Natural killer cell (primary cell): ENCODE results near the gene BASP1. TPM values are rescaled to one million over a fixed set of nuclear protein-coding genes. Genes with fewer than 3 reads are reported as not detected.
"Not testable (repeated sequence)": the region's sequence is repeated elsewhere in the genome, so short reads cannot be mapped to it uniquely, and the experiment has no call there.

ENCODE experiments used
- ATAC-seq, 3 donors: fragments of 150-1000 bp in 2 of 3; fragments of 200-7000 bp in 1 of 3; cut with Tn5 transposase; 1 replicate in 1 of 3; 2 replicates in 2 of 3; pipeline ENCODE4 v1.10.0; 2021; ENCODE audit warnings: mild to moderate bottlenecking in 2 of 3, moderate library complexity in 2 of 3
- DNase-seq, 2 donors: peaks; one replicate each; pipeline versions ENCODE4 v3.0.0 to v3.0.0-alpha.2; 2013 to 2021; ENCODE audit warnings: mixed read lengths in 1 of 2
- H3K27ac ChIP-seq: one replicate; pipeline ENCODE4 v1.5.1; 2013; ENCODE audit warnings: mild to moderate bottlenecking, low read length
- H3K27me3 ChIP-seq: one replicate; pipeline ENCODE4 v1.6.1; 2013; ENCODE audit warnings: low read length; ENCODE audit not compliant: control insufficient read depth, insufficient read depth
- H3K36me3 ChIP-seq: one replicate; pipeline ENCODE4 v1.6.1; 2013; ENCODE audit warnings: low read length; ENCODE audit not compliant: control insufficient read depth, insufficient read depth
- H3K4me1 ChIP-seq: one replicate; pipeline ENCODE4 v1.6.1; 2013; ENCODE audit warnings: low read length; ENCODE audit not compliant: control insufficient read depth, insufficient read depth
- H3K4me3 ChIP-seq: one replicate; pipeline ENCODE4 v1.5.1; 2013; ENCODE audit warnings: low read length
- H3K9me3 ChIP-seq: one replicate; pipeline ENCODE4 v1.6.1; 2013; ENCODE audit warnings: low read length; ENCODE audit not compliant: control insufficient read depth, insufficient read depth
- H3K27ac Mint-ChIP-seq, 2 donors: one replicate each; pipeline ENCODE4 v1.8.0; 2022; ENCODE audit warnings: mild to moderate bottlenecking in 2 of 2, mixed read lengths in 2 of 2, moderate library complexity in 1 of 2
- H3K27me3 Mint-ChIP-seq, 2 donors: one replicate each; pipeline ENCODE4 v1.8.0; 2022; ENCODE audit warnings: low read depth in 2 of 2, mixed read lengths in 2 of 2
- H3K36me3 Mint-ChIP-seq: one replicate; pipeline ENCODE4 v1.8.0; 2022; ENCODE audit warnings: mixed read lengths
- H3K4me1 Mint-ChIP-seq, 2 donors: one replicate each; pipeline ENCODE4 v1.8.0; 2022; ENCODE audit warnings: mixed read lengths in 2 of 2
- H3K4me3 Mint-ChIP-seq: one replicate; pipeline ENCODE4 v1.8.0; 2022; ENCODE audit warnings: mild to moderate bottlenecking, moderate library complexity, mixed read lengths
- H3K9me3 Mint-ChIP-seq, 2 donors: one replicate each; pipeline ENCODE4 v1.8.0; 2022; ENCODE audit warnings: mixed read lengths in 2 of 2
- CTCF ChIP-seq: fragments of 200-600 bp; IDR thresholded peaks from one replicate; pipeline ENCODE4 v1.8.0; 2022; ENCODE audit warnings: antibody characterized with exemption
- WGBS: methylation state at CpG from one replicate; pipeline ENCODE4 v1.1.7; 2013; ENCODE audit warnings: missing lambda C conversion rate; ENCODE audit not compliant: insufficient coverage; 5-methylcytosine and 5-hydroxymethylcytosine counted together
- intact Hi-C: fragments of 100-400 bp; cut with micrococcal nuclease; formaldehyde crosslinking; loops from one replicate; pipeline ENCODE4 v1.14.2; 2022
- total RNA-seq, 4 donors: library from RNA; stranded (reverse); fragments of 120-200 nt in 1 of 4; gene quantifications; one replicate each; pipeline versions ENCODE4 v1.2.3 to v1.2.4, GENCODE V29; 2013 to 2022

Gene BASP1
- total RNA-seq, 3 donors from 2014 or later (not counting 1 experiment from before 2014, with no cell fraction given): 1.3 to 10.7 (median 2.5) TPM

GRCh38 chr5:17305017-17305416, 87.6 kb downstream of the BASP1 start:
- no peak for ATAC-seq
- no peaks in the 10 kb centered on the region for H3K9me3 ChIP-seq

GRCh38 chr5:17305964-17306725, 88.7 kb downstream of the BASP1 start:
- Histone ChIP-seq H3K4me1 (no peaks in the 10 kb centered on the region), H3K27ac (no peak overlapping the region), H3K9me3 (no peaks in the 10 kb centered on the region), H3K4me3 (no peak overlapping the region), H3K36me3 (no peaks in the 10 kb centered on the region), H3K27me3 (no peaks in the 10 kb centered on the region)
- no peak for TF ChIP-seq CTCF
- DNase-seq (no peak), ATAC-seq (no peak)
- H3K27ac Mint-ChIP-seq: no peak overlapping the region
- WGBS: 92% methylated on average over 13 of the region's 14 CpGs
- peaks cover 8 to 14% of the 10 kb centered on the region in 2 donors for H3K9me3 Mint-ChIP-seq
- H3K4me1 Mint-ChIP-seq: no peaks in the 10 kb centered on the region
- intact Hi-C loops: no loop called here
- H3K4me3 Mint-ChIP-seq: no peak overlapping the region
- H3K27me3 Mint-ChIP-seq: no peaks in the 10 kb centered on the region
- H3K36me3 Mint-ChIP-seq: no peaks in the 10 kb centered on the region

More at GRCh38 chr5:17305017-17305416, 87.6 kb downstream of the BASP1 start:
- H3K9me3 Mint-ChIP-seq: peaks cover 10 to 14% of the 10 kb centered on the region in 2 donors
- no peaks in the 10 kb centered on the region for H3K36me3 Mint-ChIP-seq
- TF ChIP-seq CTCF: no peak
- H3K4me3 ChIP-seq: no peak overlapping the region
- DNase-seq: no peak
- H3K27me3 ChIP-seq: no peaks in the 10 kb centered on the region
- H3K27ac Mint-ChIP-seq: no peak overlapping the region
- H3K27me3 Mint-ChIP-seq: no peaks in the 10 kb centered on the region
- H3K4me1 Mint-ChIP-seq: no peaks in the 10 kb centered on the region
- H3K4me1 ChIP-seq: no peaks in the 10 kb centered on the region
- H3K4me3 Mint-ChIP-seq: no peak overlapping the region
- intact Hi-C loops: no loop called here
- H3K36me3 ChIP-seq: no peaks in the 10 kb centered on the region
- no peak overlapping the region for H3K27ac ChIP-seq
- WGBS: 88% methylated on average over 5 of the region's 5 CpGs

- no peaks in the 10 kb centered on the region for H3K27me3 Mint-ChIP-seq
- no peak overlapping the region for H3K27ac ChIP-seq
- H3K4me3 Mint-ChIP-seq: no peak overlapping the region
- 95% methylated on average over 14 of the region's 14 CpGs for WGBS
- H3K27me3 ChIP-seq: no peaks in the 10 kb centered on the region
- intact Hi-C loops: no loop called here
- ATAC-seq: no peak
- H3K4me3 ChIP-seq: no peak overlapping the region
- no peaks in the 10 kb centered on the region for H3K4me1 ChIP-seq
- no peaks in the 10 kb centered on the region for H3K4me1 Mint-ChIP-seq
- H3K9me3 ChIP-seq: no peaks in the 10 kb centered on the region
- H3K36me3 ChIP-seq: no peaks in the 10 kb centered on the region
- no peak overlapping the region for H3K27ac Mint-ChIP-seq
- H3K9me3 Mint-ChIP-seq: peaks cover 8 to 11% of the 10 kb centered on the region in 2 donors
- TF ChIP-seq CTCF: no peak
- H3K36me3 Mint-ChIP-seq: no peaks in the 10 kb centered on the region
- DNase-seq: no peak
Observed at GRCh38 chr5:17306726-17307091, 89.3 kb downstream of the BASP1 start.

GRCh38 chr5:17307440-17307839, 90.0 kb downstream of the BASP1 start:
- H3K27ac Mint-ChIP-seq, H3K4me1 Mint-ChIP-seq, intact Hi-C loops, DNase-seq, H3K27me3 ChIP-seq, H3K36me3 Mint-ChIP-seq, H3K27ac ChIP-seq, H3K4me1 ChIP-seq, H3K27me3 Mint-ChIP-seq, H3K36me3 ChIP-seq, H3K9me3 ChIP-seq, H3K4me3 Mint-ChIP-seq, ATAC-seq, H3K4me3 ChIP-seq: not testable (repeated sequence)
- peaks cover 9 to 11% of the 10 kb centered on the region in 2 donors for H3K9me3 Mint-ChIP-seq
- WGBS: 95% methylated on average over 3 of the region's 4 CpGs
